K562 (cell line): ENCODE results near the gene FOXP4. TPM values are rescaled to one million over a fixed set of nuclear protein-coding genes. Genes with fewer than 3 reads are reported as not detected.

Experiments used
- AFF4 ChIP-seq: sonication (generic); formaldehyde crosslinking; IDR thresholded peaks from 2 replicates; pipeline ENCODE4 v1.8.0; 2023; ENCODE audit warnings: mild to moderate bottlenecking, missing genetic modification reagents
- CBX2 ChIP-seq: fragments of 200-600 bp; sonication (generic); IDR thresholded peaks from one replicate; pipeline ENCODE4 v1.6.1; 2012; ENCODE audit warnings: mild to moderate bottlenecking, low read length, inconsistent platforms; ENCODE audit not compliant: insufficient read depth, poor library complexity, severe bottlenecking
- CC2D1A ChIP-seq: fragments of 450-650 bp; IDR thresholded peaks from 2 replicates; pipeline ENCODE4 v1.6.1; 2017; ENCODE audit warnings: mild to moderate bottlenecking
- DPF2 ChIP-seq: fragments of 450-650 bp; IDR thresholded peaks from 2 replicates; pipeline ENCODE4 v1.6.1; 2016
- IRF1 ChIP-seq: sonication (generic); formaldehyde crosslinking; IDR thresholded peaks from 2 replicates; pipeline ENCODE4 v1.8.0; 2022; ENCODE audit warnings: missing genetic modification reagents, mild to moderate bottlenecking, borderline replicate concordance
- NEUROD1 ChIP-seq: fragments of 150-350 bp; IDR thresholded peaks from 2 replicates; pipeline ENCODE4 v1.6.1; 2014; ENCODE audit warnings: borderline replicate concordance, low read length, low read depth; ENCODE audit not compliant: partially characterized antibody
- NR2C2 ChIP-seq, 2 experiments: fragments of 200-800 bp in 1 of 2; sonication (Bioruptor generic) in 1 of 2; sonication (generic) in 1 of 2; formaldehyde crosslinking in 1 of 2; IDR thresholded peaks; 2 replicates each; pipeline versions ENCODE4 v1.6.1 to v1.8.0; 2016 to 2022; ENCODE audit warnings: mild to moderate bottlenecking in 1 of 2, missing compliant biosample characterization in 1 of 2, missing genetic modification characterization in 1 of 2, missing genetic modification reagents in 1 of 2
- PRDM10 ChIP-seq: fragments of 450-650 bp; IDR thresholded peaks from 2 replicates; pipeline ENCODE4 v1.6.1; 2018; ENCODE audit not compliant: partially characterized antibody
- ZMIZ1 ChIP-seq, 2 experiments: fragments of 150-350 bp in 1 of 2; IDR thresholded peaks; 2 replicates each; pipeline ENCODE4 v1.6.1; 2012 to 2016; ENCODE audit warnings: low read depth in 2 of 2, low read length in 2 of 2, mild to moderate bottlenecking in 1 of 2, moderate library complexity in 1 of 2
- ZNF143 ChIP-seq: sonication (generic); formaldehyde crosslinking; IDR thresholded peaks from 2 replicates; pipeline ENCODE4 v1.9.0; 2022; ENCODE audit warnings: mild to moderate bottlenecking, missing genetic modification reagents
- ZNF398 ChIP-seq: fragments of 250-450 bp; sonication (Bioruptor Pico); IDR thresholded peaks from 2 replicates; pipeline ENCODE4 v1.8.0; 2021; ENCODE audit warnings: moderate library complexity, mild to moderate bottlenecking, inconsistent platforms
- ZNF586 ChIP-seq: fragments of 450-650 bp; formaldehyde crosslinking; conservative IDR thresholded peaks from 2 replicates; pipeline ENCODE4 v1.4.0; 2020; ENCODE audit warnings: mild to moderate bottlenecking, moderate library complexity
- polyA plus RNA-seq, 8 experiments: library from polyadenylated mRNA; depleted of rRNA in 4 of 8; stranded (reverse) in 5 of 8; unstranded in 3 of 8; fragments of >200 nt; fragmentation: Nextera tagmentation in 2 of 8; fragmentation: Illumina TruSeq in 1 of 8; extraction: Ambion mirVana in 2 of 8; extraction: Trizol in 1 of 8; gene quantifications; 2 replicates each; pipeline versions ENCODE4 v1.2.1 to v1.2.3, GENCODE V29; 2011 to 2014; ENCODE audit warnings: inconsistent platforms in 1 of 8, missing spikeins in 1 of 8
- total RNA-seq, 7 experiments: library from RNA; depleted of rRNA in 6 of 7; stranded (reverse); fragments of >200 nt in 6 of 7; fragmentation: Illumina TruSeq in 2 of 7; extraction: Trizol in 2 of 7; gene quantifications; 2 replicates each; pipeline versions ENCODE4 v1.2.1 to v1.2.3, GENCODE V29; 2011 to 2021; ENCODE audit warnings: low replicate concordance in 1 of 7

The FOXP4 gene
- total and polyA plus RNA-seq, 9 of the 15 experiments (the other 6 are each of a cell fraction or from before 2014, with no cell fraction given) = 0.11 to 29.4 (median 2.3) TPM

GRCh38 chr6:41538556-41539182 is 7.5 kb upstream of the FOXP4 start (continued):
- TF ChIP-seq ZMIZ1 (IDR thresholded peaks at IDR 0.05; ENCODE audit: low read depth in 2 of 2, low read length in 2 of 2) = no peak
- TF ChIP-seq ZNF398 (CRISPR knock-in tag) = no peak
- TF ChIP-seq CC2D1A = no peak
- TF ChIP-seq NR2C2 (CRISPR knock-in tag; IDR thresholded peaks at IDR 0.05) = peak; percentile 73; the same call in 1 of the 2 replicates
- peak; percentile 96 for TF ChIP-seq NR2C2 (tag; IDR thresholded peaks at IDR 0.05)
- TF ChIP-seq CBX2 = no peak
- peak; percentile 43; the same call in 1 of the 2 replicates for TF ChIP-seq DPF2
- no peak for TF ChIP-seq ZNF143 (CRISPR knock-in tag)
- TF ChIP-seq IRF1 (CRISPR knock-in tag) = no peak
- peak; percentile 21 for TF ChIP-seq NEUROD1
- TF ChIP-seq ZNF586 (CRISPR knock-in tag) = no peak
- no peak for TF ChIP-seq AFF4
- TF ChIP-seq PRDM10 = no peak
